ENCODE measurements around the gene ZNRF3. TPM values are rescaled to one million over a fixed set of nuclear protein-coding genes. Genes with fewer than 3 reads are reported as not detected.

ZNRF3 gene
- total RNA-seq, 1 donor from 2014 or later: 4.8 TPM

DNA sequence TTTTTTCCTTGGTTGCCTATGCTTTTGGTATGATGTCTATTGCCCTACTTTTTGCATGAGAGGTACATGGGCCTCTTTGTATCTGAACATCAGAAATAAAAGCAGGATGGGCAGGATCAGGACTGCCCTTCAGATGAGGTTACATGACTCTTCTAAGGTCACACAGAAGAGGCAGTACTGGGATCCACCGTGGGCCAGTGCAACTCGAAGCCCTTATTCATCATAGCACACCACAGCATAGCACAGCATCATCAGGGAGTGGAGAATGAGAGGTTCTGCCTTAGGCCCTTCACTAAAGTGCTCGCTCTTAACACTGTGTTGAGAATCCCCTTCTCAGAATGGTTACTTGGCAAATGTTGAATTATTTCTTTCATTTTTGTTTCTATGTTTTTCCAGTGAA is 90.0 kb downstream of the ZNRF3 start:
- intact Hi-C loops (cut with DNase I): no loop called here
- DNase-seq (ENCODE audit: low spot score): no peak

DNA sequence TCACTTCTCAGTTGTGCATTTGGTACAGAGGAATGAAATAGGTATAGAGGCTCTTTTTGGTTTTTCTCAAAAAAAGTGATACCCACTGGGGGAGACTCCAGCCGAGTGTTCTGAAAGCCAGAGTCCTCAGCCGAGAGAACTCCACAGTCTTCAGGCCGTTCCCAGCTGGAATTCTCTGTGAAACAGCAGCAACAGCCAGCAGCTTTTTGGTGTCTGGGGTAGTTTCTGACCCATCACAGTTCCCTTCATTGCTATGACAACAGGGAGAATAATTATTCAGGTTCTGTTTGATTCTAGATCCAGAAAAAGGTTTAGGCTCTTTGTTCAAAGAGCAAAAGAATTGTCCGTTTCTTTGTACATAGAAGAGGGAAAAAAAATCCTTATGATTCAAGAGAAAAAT is 93.7 kb downstream of the ZNRF3 start:
- no peak for DNase-seq (ENCODE audit: low spot score)
- intact Hi-C loops (cut with DNase I): no loop called here

DNA sequence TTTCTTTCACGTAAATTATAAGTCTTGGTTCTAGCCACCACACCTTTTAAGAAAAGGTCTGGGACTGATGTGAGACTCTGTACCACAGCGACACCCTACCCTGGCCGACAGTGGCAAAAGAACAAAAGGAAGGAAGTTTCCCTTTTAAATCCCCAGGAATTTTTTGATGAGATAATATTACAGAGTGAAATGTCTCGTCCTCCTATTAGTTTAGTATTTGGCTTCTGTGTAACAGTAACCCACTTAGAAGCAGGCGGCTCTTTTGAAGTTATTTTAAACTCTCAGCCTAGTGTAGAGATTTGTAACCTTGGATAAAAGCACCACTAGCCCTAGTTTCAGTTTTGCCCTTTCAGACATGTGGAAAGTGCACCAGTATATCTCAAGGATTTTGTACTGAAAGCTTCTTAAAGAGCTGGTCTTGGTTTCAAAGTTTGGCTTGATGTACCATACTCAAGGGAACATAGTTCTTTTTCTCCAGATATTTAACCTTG is 94.2 kb downstream of the ZNRF3 start:
- intact Hi-C loops (cut with DNase I): no loop called here

GRCh38 chr22:28978158-28978557 is 94.8 kb downstream of the ZNRF3 start:
- intact Hi-C loops (cut with DNase I): no loop called here
- no peak for DNase-seq (ENCODE audit: low spot score)

More for the DNA sequence above, 94.2 kb downstream of the ZNRF3 start:
- DNase-seq (ENCODE audit: low spot score): no peak

GRCh38 chr22:28978863-28979796 is 95.8 kb downstream of the ZNRF3 start:
- no peak for DNase-seq (ENCODE audit: low spot score)
- intact Hi-C loops (cut with DNase I): no loop called here

DNA sequence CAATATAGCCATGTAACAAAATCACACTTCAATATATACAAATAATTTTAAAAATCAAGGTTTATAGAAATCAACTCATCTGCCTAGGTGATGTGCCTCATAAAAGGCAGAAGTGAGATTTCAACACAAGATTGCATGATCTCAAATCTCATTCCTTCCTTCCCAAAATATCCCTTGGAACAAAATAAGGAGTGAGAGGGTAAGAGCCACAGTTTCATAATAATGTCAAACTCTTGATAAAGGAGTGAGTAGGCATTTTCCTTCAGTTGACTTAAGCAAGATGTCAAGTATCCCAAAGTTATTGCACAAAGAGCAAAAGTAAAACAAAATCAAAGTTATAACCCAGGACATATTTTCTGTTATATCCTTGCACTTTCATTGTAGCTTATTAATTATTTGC is 97.0 kb downstream of the ZNRF3 start:
- no peak for DNase-seq (ENCODE audit: low spot score)
- intact Hi-C loops (cut with DNase I): no loop called here

GRCh38 chr22:28981818-28982499 is 98.6 kb downstream of the ZNRF3 start:
- DNase-seq (ENCODE audit: low spot score): no peak
- intact Hi-C loops (cut with DNase I): no loop called here

- intact Hi-C loops (cut with DNase I): no loop called here
- DNase-seq (ENCODE audit: low spot score): no peak
Measured at GRCh38 chr22:28983190-28983589, 99.8 kb downstream of the ZNRF3 start.

DNA sequence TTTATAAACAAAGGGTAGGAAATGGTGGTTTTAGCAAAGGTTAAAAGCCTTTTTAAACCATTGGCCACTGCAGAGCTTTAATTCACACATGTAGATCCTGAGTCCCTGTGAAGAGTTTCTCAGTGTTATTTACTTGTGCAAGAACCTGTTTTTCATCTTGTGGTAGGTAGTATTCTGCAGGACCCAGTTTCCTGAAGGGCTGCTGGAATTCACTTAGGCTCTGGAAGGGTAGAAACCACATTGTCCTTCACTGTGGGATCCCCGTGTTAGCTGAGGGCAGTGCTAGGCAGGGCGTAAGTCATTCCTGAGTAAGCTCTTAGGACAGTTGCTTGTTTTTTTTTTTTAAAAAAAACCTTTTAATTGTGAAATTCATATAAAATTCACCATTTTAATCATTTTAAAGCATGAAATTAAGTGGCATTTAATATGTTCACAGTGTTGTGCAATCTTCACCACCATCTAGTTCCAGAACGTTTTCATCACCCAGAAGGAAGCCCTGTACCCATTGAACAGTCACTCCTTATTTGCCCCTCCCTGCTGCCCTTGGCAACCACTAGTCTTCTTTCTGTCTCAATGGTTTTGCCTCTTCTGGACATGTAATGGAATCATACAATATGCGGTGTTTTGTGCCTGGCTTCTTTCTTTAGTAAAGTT is 100.5 kb downstream of the ZNRF3 start:
- intact Hi-C loops (cut with DNase I): no loop called here
- DNase-seq (ENCODE audit: low spot score): no peak

DNA sequence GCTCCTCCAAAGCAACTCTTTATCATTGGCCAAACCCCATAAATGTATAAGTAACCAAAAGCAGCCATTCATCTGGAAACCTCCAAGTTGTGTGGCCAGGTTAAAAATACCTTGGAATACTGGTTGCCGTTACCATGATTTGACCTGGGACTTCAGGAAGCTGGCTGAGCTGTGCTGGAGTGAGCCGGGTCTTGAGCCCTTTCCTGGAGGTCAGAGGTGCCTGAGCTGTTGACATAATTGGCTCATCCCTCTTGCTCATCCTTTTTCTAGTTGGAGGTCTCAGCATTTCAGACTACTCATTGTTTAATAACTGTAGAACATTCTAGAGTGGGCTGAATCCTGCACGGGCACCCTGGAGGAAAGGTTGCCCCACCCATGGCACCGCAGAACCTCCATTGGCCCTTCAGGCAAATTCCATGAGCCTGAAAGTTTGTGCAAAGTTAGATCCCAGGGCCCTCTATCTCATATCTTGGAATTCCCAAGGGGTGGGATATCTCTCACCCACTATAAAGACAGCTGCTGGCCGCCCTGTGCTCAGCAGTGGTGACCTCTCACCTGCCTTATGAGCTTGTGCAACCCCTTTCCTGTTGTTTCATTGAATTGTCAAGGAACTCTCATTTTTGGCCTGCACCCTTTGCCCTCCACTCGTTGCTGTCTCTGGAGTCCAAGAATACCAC is 101.2 kb downstream of the ZNRF3 start:
- no peak for DNase-seq (ENCODE audit: low spot score)
- intact Hi-C loops (cut with DNase I): no loop called here

DNA sequence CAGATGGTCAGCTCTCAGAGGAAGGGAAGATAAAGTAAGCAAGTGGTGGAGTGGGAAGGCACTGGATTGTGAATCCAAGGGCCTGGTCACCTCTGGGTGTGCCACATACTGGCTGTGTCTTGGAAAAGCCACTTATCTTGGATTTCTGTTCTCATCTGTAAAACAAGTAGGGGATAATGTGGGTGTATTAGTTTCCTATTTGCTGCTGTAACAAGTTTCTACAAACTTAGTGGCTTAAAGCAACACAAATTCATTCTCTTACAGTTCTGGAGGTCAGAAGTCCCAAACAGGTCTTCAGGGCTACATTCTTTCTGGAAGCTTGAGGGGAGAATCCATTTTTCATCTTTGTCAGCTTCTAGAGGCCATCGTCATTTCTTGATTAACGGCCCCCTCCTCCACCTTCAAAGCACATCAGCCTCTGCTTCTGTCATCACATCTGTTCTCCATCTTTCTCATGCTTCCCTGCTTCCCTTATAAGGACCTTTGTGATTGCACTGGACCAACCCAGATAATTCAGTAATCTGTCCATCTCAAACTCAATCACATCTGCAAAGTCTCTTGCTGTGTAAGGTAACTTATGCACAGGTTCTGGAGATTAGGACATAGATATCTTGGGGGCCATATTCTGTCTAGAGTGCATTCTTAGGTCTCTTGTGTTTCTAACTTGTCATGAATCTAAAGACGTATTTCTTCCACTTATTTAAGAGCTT is 102.4 kb downstream of the ZNRF3 start:
- intact Hi-C loops (cut with DNase I): no loop called here
- no peak for DNase-seq (ENCODE audit: low spot score)

DNA sequence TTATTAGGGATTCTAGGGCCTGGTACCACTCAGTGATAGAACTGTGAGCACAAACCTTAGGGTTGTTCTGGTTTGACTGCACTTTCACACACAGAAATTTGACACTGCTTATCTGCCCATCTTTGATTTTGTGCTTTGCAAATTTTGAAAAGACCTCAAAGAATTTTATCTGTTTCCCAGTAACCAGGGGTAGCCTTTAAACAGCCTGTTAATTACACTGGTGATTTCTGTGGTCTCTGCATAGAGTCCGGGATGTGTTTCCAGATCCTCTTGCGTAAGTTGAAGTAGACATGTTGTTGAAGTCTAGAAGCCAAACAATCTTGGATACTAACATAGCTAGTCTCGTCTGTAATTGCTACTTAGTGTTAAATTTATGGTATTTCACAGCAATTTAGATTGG is 103.0 kb downstream of the ZNRF3 start:
- intact Hi-C loops (cut with DNase I): no loop called here
- no peak for DNase-seq (ENCODE audit: low spot score)

GRCh38 chr22:28988457-28988856 is 105.1 kb downstream of the ZNRF3 start:
- DNase-seq (ENCODE audit: low spot score): no peak
- intact Hi-C loops (cut with DNase I): no loop called here

- no peak for DNase-seq (ENCODE audit: low spot score)
- intact Hi-C loops (cut with DNase I): no loop called here
Measured at GRCh38 chr22:28989035-28989464, 105.7 kb downstream of the ZNRF3 start.

- intact Hi-C loops (cut with DNase I): no loop called here
- DNase-seq (ENCODE audit: low spot score): no peak
Measured at GRCh38 chr22:28989484-28989883, 106.1 kb downstream of the ZNRF3 start.

DNA sequence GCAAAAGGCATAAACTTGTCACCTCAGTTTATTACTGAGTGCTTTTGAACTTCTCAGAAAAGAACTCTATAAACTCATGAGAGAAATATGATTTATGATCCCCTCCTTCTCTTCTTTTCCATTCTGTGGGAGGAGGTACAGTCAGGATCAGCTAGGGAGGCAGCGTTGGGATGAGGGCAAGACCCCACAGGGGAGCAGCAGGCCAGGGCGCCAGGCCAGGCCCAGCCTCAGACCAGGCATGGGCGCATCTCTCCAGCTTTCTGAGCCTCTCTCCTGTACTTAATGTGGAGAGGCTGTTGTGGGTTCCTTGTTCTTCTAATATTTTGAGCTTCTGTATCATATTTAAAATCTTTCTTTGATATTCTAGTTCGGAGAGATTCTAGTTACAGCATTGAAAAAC is 106.5 kb downstream of the ZNRF3 start:
- intact Hi-C loops (cut with DNase I): no loop called here
- no peak for DNase-seq (ENCODE audit: low spot score)

DNA sequence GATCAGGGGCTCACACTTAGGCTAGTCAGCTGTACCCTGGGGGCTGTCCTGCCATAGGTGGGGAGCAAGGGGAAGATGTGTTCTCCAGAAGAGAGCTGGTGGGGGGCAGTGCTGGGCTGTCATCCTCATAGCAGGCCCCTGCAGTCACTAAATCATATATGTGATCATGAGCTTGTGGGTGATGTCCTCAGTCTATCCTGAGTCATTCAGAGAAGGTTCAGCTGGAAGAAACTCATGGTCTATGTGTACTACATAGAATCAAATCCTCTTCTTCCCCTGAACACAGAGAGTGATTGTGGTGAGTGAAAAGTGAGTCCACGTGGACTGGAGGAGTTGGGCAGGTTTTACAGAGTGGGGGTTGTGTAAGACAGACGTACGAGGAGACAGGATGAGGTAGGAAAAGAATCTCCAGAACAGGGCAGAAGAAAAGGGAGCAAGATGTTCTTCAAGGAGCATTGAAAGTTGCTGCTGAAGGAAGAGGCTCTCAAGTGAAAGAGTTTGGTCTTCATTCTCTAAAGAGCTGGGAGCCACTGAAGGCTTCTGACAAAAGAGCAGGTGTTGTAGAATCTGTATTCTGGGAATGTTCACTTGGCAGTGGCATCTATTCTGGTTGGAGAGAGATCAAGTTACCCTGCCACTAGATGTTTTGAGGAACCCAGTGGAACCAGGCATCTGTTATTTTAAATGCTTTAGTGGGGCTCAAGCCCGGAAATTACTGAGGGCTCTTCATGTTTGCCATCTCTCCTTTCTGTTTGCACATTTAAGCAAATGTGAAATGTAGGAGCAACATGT is 109.4 kb downstream of the ZNRF3 start:
- intact Hi-C loops (cut with DNase I): no loop called here

DNA sequence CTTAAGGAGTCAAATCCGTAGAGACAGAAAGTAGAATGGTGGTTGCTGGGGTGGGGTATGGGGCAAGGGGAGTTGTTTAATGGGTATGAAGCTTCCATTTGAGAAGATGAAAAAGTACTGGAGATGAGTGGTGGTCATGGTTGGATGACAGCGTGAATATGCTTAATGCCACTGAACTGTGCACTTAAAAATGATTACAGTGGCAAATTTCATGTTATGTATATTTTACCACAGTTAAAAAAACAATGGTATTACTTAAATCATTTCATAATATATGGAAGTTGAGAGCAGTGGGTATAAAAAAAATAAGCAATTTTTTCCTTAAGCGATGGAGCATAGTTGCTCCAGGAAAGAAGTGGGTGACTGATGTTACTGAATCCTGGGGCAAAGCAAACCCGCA is 111.2 kb downstream of the ZNRF3 start:
- intact Hi-C loops (cut with DNase I): no loop called here
- no peak for DNase-seq (ENCODE audit: low spot score)

More for the DNA sequence above, 109.4 kb downstream of the ZNRF3 start:
- DNase-seq (ENCODE audit: low spot score): no peak
